GM12878 (cell line): Measurements from ENCODE around the gene PROZ. TPM values are rescaled to one million over a fixed set of nuclear protein-coding genes. Genes with fewer than 3 reads are reported as not detected.

Experiments used
- ATAC-seq: fragments of 200-7000 bp; cut with Tn5 transposase; 3 replicates; pipeline ENCODE4 v1.9.1; 2020; ENCODE audit warnings: mild to moderate bottlenecking, moderate library complexity
- BruUV-seq: library from RNA; stranded (reverse); fragments of 400-500 nt; replicated peaks from 2 replicates; lab custom pipeline; 2021; lab: Mats Ljungman, UMichigan
- CTCF ChIA-PET: fragments of 300-600 bp; sonication (Branson Sonifier 250); formaldehyde crosslinking; extraction: SDS; loops from one replicate; lab custom pipeline; 2021; ENCODE audit warnings: inconsistent platforms; lab: Yijun Ruan, JAX
- POLR2A ChIA-PET: fragments of 350-600 bp; formaldehyde crosslinking; extraction: SDS; loops from one replicate; lab custom pipeline; 2021; ENCODE audit warnings: inconsistent platforms; lab: Charles Lee
- RAD21 ChIA-PET: fragments of 300-600 bp; sonication (Branson Sonifier 250); formaldehyde crosslinking; loops from one replicate; lab custom pipeline; 2023; ENCODE audit warnings: antibody characterized with exemption; ENCODE audit not compliant: unreplicated experiment; lab: Charles Lee
- SMC1A ChIA-PET: fragments of 300-600 bp; sonication (Branson Sonifier 250); formaldehyde crosslinking; loops from one replicate; lab custom pipeline; 2023; ENCODE audit not compliant: unreplicated experiment, uncharacterized antibody; lab: Charles Lee
- DNase-seq: peaks from one replicate; pipeline ENCODE4 v3.0.0-alpha.2; 2011; ENCODE audit warnings: low read depth, low spot score
- FAIRE-seq: peaks from 3 replicates; lab custom pipeline; 2011; peaks lifted over from hg19 to GRCh38; lab: Jason Lieb, UNC
- H2AFZ ChIP-seq: 2 replicates; pipeline ENCODE4 v1.6.0; 2011; ENCODE audit warnings: low read depth, low read length, control low read depth; ENCODE audit not compliant: control insufficient read depth
- H3K27ac ChIP-seq: 2 replicates; pipeline ENCODE4 v1.5.1; 2011; ENCODE audit warnings: control low read depth; ENCODE audit not compliant: control insufficient read depth, insufficient read depth
- H3K27me3 ChIP-seq, 2 experiments: replicated peaks in 1 of 2; 2 replicates each; pipeline versions ENCODE4 v1.6.0 to v1.6.1; 2011; ENCODE audit warnings: low read length in 1 of 2; ENCODE audit not compliant: control insufficient read depth in 2 of 2, insufficient read depth in 2 of 2
- H3K36me3 ChIP-seq, 2 experiments: 2 replicates each; pipeline ENCODE4 v1.5.1; 2011; ENCODE audit warnings: low read length in 1 of 2; ENCODE audit not compliant: control insufficient read depth in 2 of 2, insufficient read depth in 2 of 2
- H3K4me1 ChIP-seq: 2 replicates; pipeline ENCODE4 v1.6.1; 2011; ENCODE audit warnings: mild to moderate bottlenecking, low read length, moderate library complexity, mixed read lengths; ENCODE audit not compliant: control insufficient read depth, insufficient read depth
- H3K4me2 ChIP-seq: 2 replicates; pipeline ENCODE4 v1.6.0; 2011; ENCODE audit warnings: control low read depth; ENCODE audit not compliant: control insufficient read depth, insufficient read depth
- H3K4me3 ChIP-seq: fragments of 200-600 bp; sonication (generic); 2 replicates; pipeline ENCODE4 v1.5.1; 2016
- H3K79me2 ChIP-seq: 2 replicates; pipeline ENCODE4 v1.6.0; 2011; ENCODE audit warnings: low read length; ENCODE audit not compliant: control insufficient read depth, insufficient read depth
- H3K9ac ChIP-seq: 2 replicates; pipeline ENCODE4 v1.8.0; 2011; ENCODE audit warnings: low read length, control low read depth, mixed read lengths; ENCODE audit not compliant: control insufficient read depth, insufficient read depth
- H3K9me3 ChIP-seq: replicated peaks from 3 replicates; pipeline ENCODE4 v1.5.1; 2011; ENCODE audit warnings: mild to moderate bottlenecking, low read length; ENCODE audit not compliant: control insufficient read depth, insufficient read depth
- H4K20me1 ChIP-seq: 2 replicates; pipeline ENCODE4 v1.6.0; 2011; ENCODE audit not compliant: control insufficient read depth, insufficient read depth
- CBFB ChIP-seq: IDR thresholded peaks from 2 replicates; pipeline ENCODE4 v1.6.1; 2016; ENCODE audit warnings: antibody characterized with exemption, low read depth
- CBX5 ChIP-seq: sonication (generic); IDR thresholded peaks from 2 replicates; pipeline ENCODE4 v1.6.1; 2016; ENCODE audit warnings: low read depth, moderate library complexity, mild to moderate bottlenecking, inconsistent platforms
- CHD2 ChIP-seq: IDR thresholded peaks from 2 replicates; pipeline ENCODE4 v1.6.1; 2011; ENCODE audit warnings: low read depth, low read length, improper control_type of control experiment, borderline replicate concordance
- FOXK2 ChIP-seq: fragments of 450-650 bp; IDR thresholded peaks from 2 replicates; pipeline ENCODE4 v1.6.1; 2017; ENCODE audit warnings: mild to moderate bottlenecking, moderate library complexity
- GATAD2B ChIP-seq: fragments of 450-650 bp; conservative IDR thresholded peaks from 2 replicates; pipeline ENCODE4 v1.6.1; 2017; ENCODE audit warnings: low read depth, mild to moderate bottlenecking, moderate library complexity
- JUND ChIP-seq: IDR thresholded peaks from 2 replicates; pipeline ENCODE4 v1.6.1; 2012; ENCODE audit warnings: low read depth, mild to moderate bottlenecking, low read length, improper control_type of control experiment, moderate library complexity
- NFIC ChIP-seq: IDR thresholded peaks from 2 replicates; pipeline ENCODE4 v1.6.1; 2012; ENCODE audit warnings: low read depth, mild to moderate bottlenecking, inconsistent platforms, low read length, moderate library complexity
- NR2C1 ChIP-seq: fragments of 450-650 bp; IDR thresholded peaks from 2 replicates; pipeline ENCODE4 v1.6.1; 2017; ENCODE audit warnings: antibody characterized with exemption, mild to moderate bottlenecking, moderate library complexity
- SIX5 ChIP-seq: IDR thresholded peaks from 2 replicates; pipeline ENCODE4 v1.6.1; 2011; ENCODE audit warnings: mild to moderate bottlenecking, low read depth, low read length, moderate library complexity; ENCODE audit not compliant: severe bottlenecking
- SMARCA5 ChIP-seq: fragments of 450-650 bp; IDR thresholded peaks from 2 replicates; pipeline ENCODE4 v1.6.1; 2017; ENCODE audit warnings: mild to moderate bottlenecking
- ZBED1 ChIP-seq: IDR thresholded peaks from 2 replicates; pipeline ENCODE4 v1.6.1; 2016; ENCODE audit warnings: borderline replicate concordance
- ZSCAN29 ChIP-seq: fragments of 450-650 bp; IDR thresholded peaks from 2 replicates; pipeline ENCODE4 v1.6.1; 2017; ENCODE audit warnings: mild to moderate bottlenecking, moderate library complexity
- WGBS: methylation state at CpG from one replicate; pipeline ENCODE4 v1.1.6; 2016; ENCODE audit warnings: low lambda C conversion rate; ENCODE audit not compliant: insufficient replicate concordance, insufficient coverage; ENCODE audit errors: missing lambda C conversion rate; 5-methylcytosine and 5-hydroxymethylcytosine counted together
- in situ Hi-C: fragments of 300-500 bp; cut with MboI; formaldehyde crosslinking; loops from 9 replicates; pipeline ENCODE4 v1.14.3; 2018; ENCODE audit warnings: mixed read lengths
- intact Hi-C: fragments of 100-400 bp; cut with micrococcal nuclease; formaldehyde crosslinking; loops from one replicate; pipeline ENCODE4 v1.14.2; 2022; ENCODE audit not compliant: unreplicated experiment
- polyA plus RNA-seq, 11 experiments: library from polyadenylated mRNA; depleted of rRNA in 4 of 11; unstranded in 6 of 11; stranded (reverse) in 5 of 11; fragments of >200 nt; fragmentation: Nextera tagmentation in 4 of 11; fragmentation: Illumina TruSeq in 1 of 11; extraction: Ambion mirVana in 4 of 11; extraction: Trizol in 1 of 11; gene quantifications; 1 replicate in 1 of 11; 2 replicates in 10 of 11; pipeline versions ENCODE4 v1.2.1 to v1.2.3, GENCODE V29; 2011 to 2016; ENCODE audit warnings: inconsistent platforms in 2 of 11, missing spikeins in 2 of 11, low read depth in 1 of 11
- total RNA-seq, 4 experiments: library from RNA; depleted of rRNA in 3 of 4; stranded (reverse); fragments of >200 nt in 3 of 4; fragmentation: Illumina TruSeq in 1 of 4; extraction: Trizol in 1 of 4; gene quantifications; 2 replicates each; pipeline versions ENCODE4 v1.2.1 to v1.2.3, GENCODE V29; 2013 to 2021
- TF ChIP-seq, protein P1 (sequence below): IDR thresholded peaks from 2 replicates; pipeline ENCODE4 v1.6.1; 2011; ENCODE audit warnings: borderline replicate concordance, low read depth, mild to moderate bottlenecking, moderate library complexity, mixed read lengths, low read length; ENCODE audit not compliant: insufficient read depth; ENCODE audit errors: extremely low read length
- TF ChIP-seq, protein P2 (sequence below): fragments of 450-650 bp; IDR thresholded peaks from 2 replicates; pipeline ENCODE4 v1.6.1; 2018; ENCODE audit warnings: mild to moderate bottlenecking, low read depth, moderate library complexity; ENCODE audit not compliant: partially characterized antibody
- TF ChIP-seq, protein P3 (sequence below): fragments of 450-650 bp; formaldehyde crosslinking; IDR thresholded peaks from 2 replicates; pipeline ENCODE4 v1.4.0; 2022; ENCODE audit warnings: mild to moderate bottlenecking, moderate library complexity
- TF ChIP-seq, protein P4 (sequence below): fragments of 150-350 bp; IDR thresholded peaks from 2 replicates; pipeline ENCODE4 v1.6.1; 2014; ENCODE audit warnings: mild to moderate bottlenecking, low read depth, low read length

PROZ gene
- total and polyA plus RNA-seq, 10 of the 15 experiments (the other 5 are each of a cell fraction or from before 2014, with no cell fraction given): 0.07 to 0.24 (median 0.21) TPM; not detected in 7

DNA sequence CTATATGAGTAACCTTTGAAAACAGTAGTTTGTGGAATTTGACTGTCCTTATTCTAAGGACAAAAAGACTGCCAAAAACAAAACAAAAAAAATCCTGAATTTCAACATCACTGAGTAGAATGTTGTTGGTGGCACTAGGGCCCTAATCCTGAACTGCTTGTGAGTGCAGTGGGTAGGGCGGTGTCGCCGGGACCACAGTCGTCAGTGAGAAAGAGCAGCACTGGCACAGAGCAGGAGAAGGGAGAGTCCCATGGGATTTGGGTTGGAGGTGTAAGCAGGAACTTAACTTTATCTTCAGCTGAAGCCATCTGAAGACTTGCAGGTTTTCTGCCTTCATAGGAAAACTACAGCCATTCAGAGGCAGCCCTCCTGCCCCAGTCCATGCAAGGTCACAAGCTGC lies 44.5 kb downstream of the PROZ start:
- in situ Hi-C loops (no loop called here), intact Hi-C loops (loop anchor here (10.0 kb wide), 1 partner anchor 258 kb away; no protein-coding TSS in a partner anchor)
- ATAC-seq: no peak
- CTCF ChIA-PET: no interaction called here
- H3K79me2 ChIP-seq: peaks cover 38% of the 10 kb centered on the region
- no peaks in the 10 kb centered on the region for H3K27me3 ChIP-seq
- POLR2A ChIA-PET: no interaction called here
- no peak overlapping the region for H2AFZ ChIP-seq
- no peak overlapping the region for H3K27ac ChIP-seq
- no peak overlapping the region for H3K4me3 ChIP-seq
- no peaks in the 10 kb centered on the region for H4K20me1 ChIP-seq
- H3K36me3 ChIP-seq: peaks cover 0 to 7% of the 10 kb centered on the region in 2 experiments; a peak in 2 of 4 replicates
- no peaks in the 10 kb centered on the region for H3K9me3 ChIP-seq
- no peak for DNase-seq
- SMC1A ChIA-PET: no interaction called here
- no peak for FAIRE-seq
- BruUV-seq: no TSS peak
- WGBS: 92% methylated on average over 4 of the region's 4 CpGs
- no peaks in the 10 kb centered on the region for H3K4me1 ChIP-seq
- RAD21 ChIA-PET: no interaction called here
- no peak overlapping the region for H3K4me2 ChIP-seq
- H3K9ac ChIP-seq: no peak overlapping the region
- TF ChIP-seq ZBED1 (no peak), CBX5 (no peak), JUND (no peak), SMARCA5 (no peak), GATAD2B (no peak), FOXK2 (no peak), SIX5 (no peak), ZSCAN29 (no peak), CBFB (no peak), NFIC (no peak), CHD2 (no peak), NR2C1 (no peak)
- TF ChIP-seq, protein P1, sequence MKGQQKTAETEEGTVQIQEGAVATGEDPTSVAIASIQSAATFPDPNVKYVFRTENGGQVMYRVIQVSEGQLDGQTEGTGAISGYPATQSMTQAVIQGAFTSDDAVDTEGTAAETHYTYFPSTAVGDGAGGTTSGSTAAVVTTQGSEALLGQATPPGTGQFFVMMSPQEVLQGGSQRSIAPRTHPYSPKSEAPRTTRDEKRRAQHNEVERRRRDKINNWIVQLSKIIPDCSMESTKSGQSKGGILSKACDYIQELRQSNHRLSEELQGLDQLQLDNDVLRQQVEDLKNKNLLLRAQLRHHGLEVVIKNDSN: no peak
- TF ChIP-seq, protein P2, sequence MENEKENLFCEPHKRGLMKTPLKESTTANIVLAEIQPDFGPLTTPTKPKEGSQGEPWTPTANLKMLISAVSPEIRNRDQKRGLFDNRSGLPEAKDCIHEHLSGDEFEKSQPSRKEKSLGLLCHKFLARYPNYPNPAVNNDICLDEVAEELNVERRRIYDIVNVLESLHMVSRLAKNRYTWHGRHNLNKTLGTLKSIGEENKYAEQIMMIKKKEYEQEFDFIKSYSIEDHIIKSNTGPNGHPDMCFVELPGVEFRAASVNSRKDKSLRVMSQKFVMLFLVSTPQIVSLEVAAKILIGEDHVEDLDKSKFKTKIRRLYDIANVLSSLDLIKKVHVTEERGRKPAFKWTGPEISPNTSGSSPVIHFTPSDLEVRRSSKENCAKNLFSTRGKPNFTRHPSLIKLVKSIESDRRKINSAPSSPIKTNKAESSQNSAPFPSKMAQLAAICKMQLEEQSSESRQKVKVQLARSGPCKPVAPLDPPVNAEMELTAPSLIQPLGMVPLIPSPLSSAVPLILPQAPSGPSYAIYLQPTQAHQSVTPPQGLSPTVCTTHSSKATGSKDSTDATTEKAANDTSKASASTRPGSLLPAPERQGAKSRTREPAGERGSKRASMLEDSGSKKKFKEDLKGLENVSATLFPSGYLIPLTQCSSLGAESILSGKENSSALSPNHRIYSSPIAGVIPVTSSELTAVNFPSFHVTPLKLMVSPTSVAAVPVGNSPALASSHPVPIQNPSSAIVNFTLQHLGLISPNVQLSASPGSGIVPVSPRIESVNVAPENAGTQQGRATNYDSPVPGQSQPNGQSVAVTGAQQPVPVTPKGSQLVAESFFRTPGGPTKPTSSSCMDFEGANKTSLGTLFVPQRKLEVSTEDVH: no peak
- TF ChIP-seq, protein P3, sequence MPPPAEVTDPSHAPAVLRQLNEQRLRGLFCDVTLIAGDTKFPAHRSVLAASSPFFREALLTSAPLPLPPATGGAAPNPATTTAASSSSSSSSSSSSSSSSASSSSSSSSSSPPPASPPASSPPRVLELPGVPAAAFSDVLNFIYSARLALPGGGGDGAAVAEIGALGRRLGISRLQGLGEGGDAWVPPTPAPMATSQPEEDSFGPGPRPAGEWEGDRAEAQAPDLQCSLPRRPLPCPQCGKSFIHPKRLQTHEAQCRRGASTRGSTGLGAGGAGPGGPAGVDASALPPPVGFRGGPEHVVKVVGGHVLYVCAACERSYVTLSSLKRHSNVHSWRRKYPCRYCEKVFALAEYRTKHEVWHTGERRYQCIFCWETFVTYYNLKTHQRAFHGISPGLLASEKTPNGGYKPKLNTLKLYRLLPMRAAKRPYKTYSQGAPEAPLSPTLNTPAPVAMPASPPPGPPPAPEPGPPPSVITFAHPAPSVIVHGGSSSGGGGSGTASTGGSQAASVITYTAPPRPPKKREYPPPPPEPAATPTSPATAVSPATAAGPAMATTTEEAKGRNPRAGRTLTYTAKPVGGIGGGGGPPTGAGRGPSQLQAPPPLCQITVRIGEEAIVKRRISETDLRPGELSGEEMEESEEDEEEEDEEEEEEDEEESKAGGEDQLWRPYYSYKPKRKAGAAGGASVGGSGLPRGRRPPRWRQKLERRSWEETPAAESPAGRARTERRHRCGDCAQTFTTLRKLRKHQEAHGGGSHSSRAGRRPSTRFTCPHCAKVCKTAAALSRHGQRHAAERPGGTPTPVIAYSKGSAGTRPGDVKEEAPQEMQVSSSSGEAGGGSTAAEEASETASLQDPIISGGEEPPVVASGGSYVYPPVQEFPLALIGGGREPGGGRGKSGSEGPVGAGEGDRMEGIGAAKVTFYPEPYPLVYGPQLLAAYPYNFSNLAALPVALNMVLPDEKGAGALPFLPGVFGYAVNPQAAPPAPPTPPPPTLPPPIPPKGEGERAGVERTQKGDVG: no peak
- TF ChIP-seq, protein P4, sequence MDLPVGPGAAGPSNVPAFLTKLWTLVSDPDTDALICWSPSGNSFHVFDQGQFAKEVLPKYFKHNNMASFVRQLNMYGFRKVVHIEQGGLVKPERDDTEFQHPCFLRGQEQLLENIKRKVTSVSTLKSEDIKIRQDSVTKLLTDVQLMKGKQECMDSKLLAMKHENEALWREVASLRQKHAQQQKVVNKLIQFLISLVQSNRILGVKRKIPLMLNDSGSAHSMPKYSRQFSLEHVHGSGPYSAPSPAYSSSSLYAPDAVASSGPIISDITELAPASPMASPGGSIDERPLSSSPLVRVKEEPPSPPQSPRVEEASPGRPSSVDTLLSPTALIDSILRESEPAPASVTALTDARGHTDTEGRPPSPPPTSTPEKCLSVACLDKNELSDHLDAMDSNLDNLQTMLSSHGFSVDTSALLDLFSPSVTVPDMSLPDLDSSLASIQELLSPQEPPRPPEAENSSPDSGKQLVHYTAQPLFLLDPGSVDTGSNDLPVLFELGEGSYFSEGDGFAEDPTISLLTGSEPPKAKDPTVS: no peak
